Diencephalon (tissue), 1 donor: ENCODE measurements around the gene MARVELD1. TPM values are rescaled to one million over a fixed set of nuclear protein-coding genes. Genes with fewer than 3 reads are reported as not detected.

Source experiments
- total RNA-seq: library from RNA; depleted of rRNA; stranded (reverse); fragments of >200 nt; gene quantifications from one replicate; pipeline ENCODE4 v1.2.3, GENCODE V29; 2014

The MARVELD1 gene
- total RNA-seq = 4.4 TPM

GRCh38 chr10:97713339-97713825, at the start of gene MARVELD1:
Gene MARVELD1, plus strand, starts transcription at chr10:97713730. Its CDS starts 147 bp downstream, at chr10:97713877.

DNA sequence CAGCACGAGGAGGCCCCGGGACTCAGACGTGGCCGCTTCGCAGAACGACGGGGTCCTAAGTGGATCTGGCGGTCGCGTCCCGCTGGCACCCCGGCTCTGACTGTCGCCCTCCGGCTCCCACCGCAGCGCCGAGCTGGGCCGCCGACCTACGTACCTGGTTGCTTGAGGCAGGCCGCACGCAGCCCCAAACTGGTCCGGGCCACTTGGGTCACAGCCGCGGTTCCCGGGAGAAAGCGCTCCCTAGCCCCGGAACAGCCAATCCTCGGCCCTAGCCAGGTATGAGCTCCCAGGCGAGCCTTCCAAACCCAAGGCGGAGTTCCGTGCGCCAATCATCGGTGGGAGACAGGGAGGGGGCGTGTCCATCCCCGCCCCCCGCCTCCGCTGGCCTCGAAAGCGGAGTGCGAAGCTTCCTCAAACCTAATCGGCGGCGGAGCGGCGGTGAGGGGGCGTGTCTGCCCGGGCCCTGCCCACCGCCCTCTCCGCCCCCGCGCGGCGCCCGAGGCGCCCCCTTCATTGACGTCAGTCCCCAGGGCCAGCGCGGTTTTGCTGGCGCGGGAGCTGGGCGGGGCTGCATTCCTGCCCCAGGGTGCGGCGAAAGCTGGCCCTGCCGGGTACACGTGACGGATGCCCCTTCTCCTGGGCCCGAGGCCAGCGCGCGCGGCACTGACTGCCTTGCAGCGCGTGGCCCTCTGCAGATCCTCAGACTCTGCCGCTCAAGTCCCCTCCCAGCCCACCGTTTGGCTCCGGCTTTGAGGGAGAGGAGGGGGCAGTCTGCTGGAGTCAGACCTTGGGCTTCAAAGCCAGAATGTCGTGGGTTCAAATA, 26.4 kb upstream of the MARVELD1 start, which contains the start of gene AVPI1:
Gene AVPI1, minus strand, starts transcription at position 280 of the 823 bp plus-strand sequence. CDS start 7,336 bp downstream, outside the sequence.

GRCh38 chr10:97736902-97737769, 23.6 kb downstream of the MARVELD1 start, which contains the start of gene ZFYVE27:
Gene ZFYVE27, plus strand, starts transcription at chr10:97737128. Its CDS starts 1,350 bp downstream, at chr10:97738478.

Other genes starting within 250 kb of the MARVELD1 start
- 59.7 TPM for gene MMS19, start 215.3 kb upstream of the MARVELD1 start, total RNA-seq
- gene UBTD1, start 214.8 kb upstream of the MARVELD1 start, total RNA-seq = 6.0 TPM
- 0.46 TPM for gene ANKRD2, start 141.0 kb upstream of the MARVELD1 start, total RNA-seq
- gene HOGA1, start 129.3 kb upstream of the MARVELD1 start, total RNA-seq = 2.5 TPM
- 0.23 TPM for gene C10orf62, start 124.0 kb upstream of the MARVELD1 start, total RNA-seq
- 45.2 TPM for gene MORN4, start 80.2 kb upstream of the MARVELD1 start, total RNA-seq
- gene PI4K2A, start 73.1 kb upstream of the MARVELD1 start, total RNA-seq = 15.7 TPM
- 4.2 TPM for gene AVPI1, start 26.5 kb upstream of the MARVELD1 start, total RNA-seq
- gene ZFYVE27, start 23.4 kb downstream of the MARVELD1 start, total RNA-seq = 38.3 TPM
- 3.2 TPM for gene SFRP5, start 58.3 kb downstream of the MARVELD1 start, total RNA-seq
- gene GOLGA7B, start 136.1 kb downstream of the MARVELD1 start, total RNA-seq = 16.6 TPM